Common myeloid progenitor, CD34-positive (primary cell): Measurements from ENCODE around the gene TKT.

Experiments used
- CTCF ChIA-PET: fragments of 350-600 bp; sonication (Branson Sonifier 250); formaldehyde crosslinking; loops from one replicate; lab custom pipeline; 2021; ENCODE audit warnings: antibody characterized with exemption; lab: Charles Lee
- POLR2A ChIA-PET: fragments of 350-600 bp; sonication (Branson Sonifier 250); formaldehyde crosslinking; loops from one replicate; lab custom pipeline; 2021; ENCODE audit warnings: antibody characterized with exemption; lab: Charles Lee
- DNase-seq, 3 donors: peaks; one replicate each; pipeline versions ENCODE4 v3.0.0 to v3.0.0-alpha.2; 2013
- H3K27ac ChIP-seq, 2 experiments: 1 replicate in 1 of 2; 2 replicates in 1 of 2; pipeline ENCODE4 v1.7.0; 2013; ENCODE audit warnings: inconsistent platforms in 2 of 2, low read length in 2 of 2, mild to moderate bottlenecking in 2 of 2, low read depth in 1 of 2, moderate library complexity in 1 of 2; ENCODE audit not compliant: severe bottlenecking in 2 of 2, insufficient read depth in 1 of 2, poor library complexity in 1 of 2
- H3K27me3 ChIP-seq, 5 experiments: replicated peaks in 2 of 5; 1 replicate in 3 of 5; 2 replicates in 2 of 5; pipeline versions ENCODE4 v1.6.1 to v1.7.0; 2013; ENCODE audit warnings: low read length in 4 of 5, mild to moderate bottlenecking in 2 of 5, moderate library complexity in 2 of 5, inconsistent platforms in 1 of 5; ENCODE audit not compliant: insufficient read depth in 5 of 5, control insufficient read depth in 4 of 5
- H3K36me3 ChIP-seq, 4 experiments: 1 replicate in 2 of 4; 2 replicates in 2 of 4; pipeline versions ENCODE4 v1.6.1 to v1.7.0; 2013; ENCODE audit warnings: low read length in 3 of 4, control low read depth in 1 of 4, mild to moderate bottlenecking in 1 of 4; ENCODE audit not compliant: control insufficient read depth in 4 of 4, insufficient read depth in 4 of 4
- H3K4me1 ChIP-seq, 4 experiments: 1 replicate in 3 of 4; 2 replicates in 1 of 4; pipeline versions ENCODE4 v1.6.1 to v1.7.1; 2013; ENCODE audit warnings: low read length in 3 of 4, mild to moderate bottlenecking in 3 of 4, control low read depth in 1 of 4, inconsistent platforms in 1 of 4, moderate library complexity in 1 of 4; ENCODE audit not compliant: control insufficient read depth in 4 of 4, insufficient read depth in 4 of 4; ENCODE audit errors: control extremely low read depth in 1 of 4
- H3K4me3 ChIP-seq, 7 experiments: 1 replicate in 4 of 7; 2 replicates in 3 of 7; pipeline versions ENCODE4 v1.5.1 to v1.7.0; 2013; ENCODE audit warnings: mild to moderate bottlenecking in 7 of 7, low read length in 6 of 7, moderate library complexity in 6 of 7, inconsistent platforms in 2 of 7, low read depth in 2 of 7, control low read depth in 1 of 7; ENCODE audit not compliant: insufficient read depth in 4 of 7, control insufficient read depth in 1 of 7; ENCODE audit errors: extremely low read depth in 1 of 7
- H3K9me3 ChIP-seq, 5 experiments: 1 replicate in 4 of 5; 2 replicates in 1 of 5; pipeline versions ENCODE4 v1.6.1 to v1.7.1; 2013; ENCODE audit warnings: low read length in 4 of 5, mild to moderate bottlenecking in 2 of 5, inconsistent platforms in 1 of 5, low read depth in 1 of 5, moderate library complexity in 1 of 5; ENCODE audit not compliant: control insufficient read depth in 4 of 5, insufficient read depth in 2 of 5; ENCODE audit errors: control extremely low read depth in 1 of 5
- WGBS: methylation state at CpG from one replicate; pipeline ENCODE4 v1.1.5; 2013; ENCODE audit not compliant: insufficient coverage; 5-methylcytosine and 5-hydroxymethylcytosine counted together

The TKT gene

GRCh38 chr3:53226841-53227407 is 28.9 kb downstream of the TKT start:
- DNase-seq = no peak
- ChIA-PET CTCF (interaction anchor here (1.0 to 1.7 kb wide), 3 partner anchors 10 to 43 kb away, joined by 3 read pairs; no protein-coding TSS in a partner anchor), POLR2A (interaction anchor here (1.0 kb wide), 1 partner anchor 28 kb away, joined by 3 read pairs; no protein-coding TSS in a partner anchor)
- Histone ChIP-seq H3K27me3 (no peaks in the 10 kb centered on the region), H3K4me1 (no peaks in the 10 kb centered on the region), H3K27ac (no peak overlapping the region), H3K36me3 (peaks cover 2 to 100% (median 90%) of the 10 kb centered on the region in 4 experiments), H3K9me3 (no peaks in the 10 kb centered on the region), H3K4me3 (no peak overlapping the region)
- WGBS = 98% methylated on average over 7 of the region's 17 CpGs

GRCh38 chr3:53226142-53226840 is 29.5 kb downstream of the TKT start:
- Histone ChIP-seq H3K4me1 (no peaks in the 10 kb centered on the region), H3K9me3 (no peaks in the 10 kb centered on the region), H3K36me3 (peaks cover 2 to 95% (median 84%) of the 10 kb centered on the region in 4 experiments), H3K4me3 (no peak overlapping the region), H3K27me3 (no peaks in the 10 kb centered on the region), H3K27ac (no peak overlapping the region)
- ChIA-PET CTCF (interaction anchor here (0.7 to 1.9 kb wide), 5 partner anchors 9 to 44 kb away, joined by 3 to 4 read pairs (median 3); no protein-coding TSS in a partner anchor), POLR2A (interaction anchor here (1.0 kb wide), 1 partner anchor 28 kb away, joined by 3 read pairs; no protein-coding TSS in a partner anchor)
- WGBS = over 99% methylated on average over 9 of the region's 12 CpGs
- no peak for DNase-seq

- Histone ChIP-seq H3K4me1 (no peaks in the 10 kb centered on the region), H3K27me3 (no peaks in the 10 kb centered on the region), H3K27ac (no peak overlapping the region), H3K4me3 (no peak overlapping the region), H3K9me3 (no peaks in the 10 kb centered on the region), H3K36me3 (peaks cover 0 to 89% (median 77%) of the 10 kb centered on the region in 4 experiments)
- POLR2A ChIA-PET = interaction anchor here (1.0 kb wide), 1 partner anchor 29 kb away, joined by 3 read pairs; no protein-coding TSS in a partner anchor
- CTCF ChIA-PET = interaction anchor here (0.7 to 1.9 kb wide), 3 partner anchors 10 to 30 kb away, joined by 3 to 4 read pairs (median 3); no protein-coding TSS in a partner anchor
- DNase-seq = no peak
- 97% methylated on average over 7 of the region's 7 CpGs for WGBS
Observed at GRCh38 chr3:53225651-53226050, 30.2 kb downstream of the TKT start.

GRCh38 chr3:53225181-53225580 is 30.6 kb downstream of the TKT start:
- no peak overlapping the region for H3K4me3 ChIP-seq
- DNase-seq = no peak
- 94% methylated on average over 6 of the region's 6 CpGs for WGBS
- peaks cover 0 to 84% (median 73%) of the 10 kb centered on the region in 4 experiments for H3K36me3 ChIP-seq
- no peaks in the 10 kb centered on the region for H3K27me3 ChIP-seq
- H3K4me1 ChIP-seq = no peaks in the 10 kb centered on the region
- no peak overlapping the region for H3K27ac ChIP-seq
- ChIA-PET POLR2A (no interaction called here), CTCF (interaction anchor here (1.0 to 1.9 kb wide), 2 partner anchors 17 to 29 kb away, joined by 3 to 4 read pairs; no protein-coding TSS in a partner anchor)
- H3K9me3 ChIP-seq = no peaks in the 10 kb centered on the region

- 84% methylated on average over 4 of the region's 5 CpGs for WGBS
- no peak for DNase-seq
- ChIA-PET POLR2A (no interaction called here), CTCF (interaction anchor here (1.9 kb wide), 2 partner anchors 19 to 29 kb away, joined by 4 to 5 read pairs; no protein-coding TSS in a partner anchor)
- Histone ChIP-seq H3K9me3 (no peaks in the 10 kb centered on the region), H3K4me1 (peaks cover 0 to 2% (median 0%) of the 10 kb centered on the region in 4 experiments), H3K36me3 (peaks cover 0 to 78% (median 66%) of the 10 kb centered on the region in 4 experiments), H3K27ac (no peak overlapping the region), H3K27me3 (no peaks in the 10 kb centered on the region), H3K4me3 (no peak overlapping the region)
Observed at GRCh38 chr3:53224536-53224935, 31.3 kb downstream of the TKT start.

- Histone ChIP-seq H3K4me3 (no peak overlapping the region), H3K27ac (no peak overlapping the region), H3K27me3 (no peaks in the 10 kb centered on the region), H3K4me1 (peaks cover 0 to 2% (median 0%) of the 10 kb centered on the region in 4 experiments), H3K9me3 (no peaks in the 10 kb centered on the region), H3K36me3 (peaks cover 0 to 73% (median 62%) of the 10 kb centered on the region in 4 experiments)
- ChIA-PET CTCF (interaction anchor here (1.9 kb wide), 1 partner anchor 20 kb away, joined by 5 read pairs; no protein-coding TSS in a partner anchor), POLR2A (no interaction called here)
- 87% methylated on average over 3 of the region's 5 CpGs for WGBS
- DNase-seq = no peak
Observed at GRCh38 chr3:53224026-53224425, 31.8 kb downstream of the TKT start.
